ENCODE measurements around the gene SARNP. TPM values are rescaled to one million over a fixed set of nuclear protein-coding genes. Genes with fewer than 3 reads are reported as not detected.
A peak's percentile ranks its signal among the peaks of the same experiment; 100 is the strongest.

The SARNP gene
- total and polyA plus RNA-seq, 8 donors, result 12.3 to 47.9 (median 17.3) TPM

DNA sequence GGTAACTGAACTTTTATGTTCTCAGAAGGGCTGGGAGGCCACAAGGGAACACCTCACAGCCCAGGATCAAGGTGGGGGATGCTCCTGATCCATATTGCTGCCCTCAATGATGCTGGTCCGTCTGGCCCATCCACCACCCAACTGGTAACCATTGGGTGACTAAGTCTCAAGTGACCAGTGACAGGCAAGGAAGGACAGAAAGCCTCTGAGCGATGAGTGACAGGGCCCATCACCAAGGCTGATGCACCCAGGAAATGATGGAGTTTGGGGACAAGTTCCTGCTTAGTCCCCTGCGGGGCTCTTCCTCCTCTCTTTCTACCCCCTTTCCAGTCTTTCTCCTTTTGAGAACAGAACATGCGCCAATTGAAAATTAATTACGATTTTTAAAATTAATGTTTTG, 27.8 kb upstream of the SARNP start:
- ATAC-seq (no peak), DNase-seq (no peak), FAIRE-seq (no peak)
- TF ChIP-seq, protein P1, sequence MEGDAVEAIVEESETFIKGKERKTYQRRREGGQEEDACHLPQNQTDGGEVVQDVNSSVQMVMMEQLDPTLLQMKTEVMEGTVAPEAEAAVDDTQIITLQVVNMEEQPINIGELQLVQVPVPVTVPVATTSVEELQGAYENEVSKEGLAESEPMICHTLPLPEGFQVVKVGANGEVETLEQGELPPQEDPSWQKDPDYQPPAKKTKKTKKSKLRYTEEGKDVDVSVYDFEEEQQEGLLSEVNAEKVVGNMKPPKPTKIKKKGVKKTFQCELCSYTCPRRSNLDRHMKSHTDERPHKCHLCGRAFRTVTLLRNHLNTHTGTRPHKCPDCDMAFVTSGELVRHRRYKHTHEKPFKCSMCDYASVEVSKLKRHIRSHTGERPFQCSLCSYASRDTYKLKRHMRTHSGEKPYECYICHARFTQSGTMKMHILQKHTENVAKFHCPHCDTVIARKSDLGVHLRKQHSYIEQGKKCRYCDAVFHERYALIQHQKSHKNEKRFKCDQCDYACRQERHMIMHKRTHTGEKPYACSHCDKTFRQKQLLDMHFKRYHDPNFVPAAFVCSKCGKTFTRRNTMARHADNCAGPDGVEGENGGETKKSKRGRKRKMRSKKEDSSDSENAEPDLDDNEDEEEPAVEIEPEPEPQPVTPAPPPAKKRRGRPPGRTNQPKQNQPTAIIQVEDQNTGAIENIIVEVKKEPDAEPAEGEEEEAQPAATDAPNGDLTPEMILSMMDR (IDR thresholded peaks at IDR 0.05), result no peak
- 69 to 84% methylated on average over 5 of the region's 5 CpGs for WGBS, 2 donors
- H3K27ac ChIP-seq, result no peak overlapping the region
- no peak overlapping the region for H3K4me3 ChIP-seq
- intact Hi-C loops (cut with DNase I), result no loop called here
- H3K9me3 ChIP-seq, result no peaks in the 10 kb centered on the region
- no peaks in the 10 kb centered on the region for H3K27me3 ChIP-seq
- no peaks in the 10 kb centered on the region for H3K4me1 ChIP-seq
- H3K36me3 ChIP-seq, result no peaks in the 10 kb centered on the region

DNA sequence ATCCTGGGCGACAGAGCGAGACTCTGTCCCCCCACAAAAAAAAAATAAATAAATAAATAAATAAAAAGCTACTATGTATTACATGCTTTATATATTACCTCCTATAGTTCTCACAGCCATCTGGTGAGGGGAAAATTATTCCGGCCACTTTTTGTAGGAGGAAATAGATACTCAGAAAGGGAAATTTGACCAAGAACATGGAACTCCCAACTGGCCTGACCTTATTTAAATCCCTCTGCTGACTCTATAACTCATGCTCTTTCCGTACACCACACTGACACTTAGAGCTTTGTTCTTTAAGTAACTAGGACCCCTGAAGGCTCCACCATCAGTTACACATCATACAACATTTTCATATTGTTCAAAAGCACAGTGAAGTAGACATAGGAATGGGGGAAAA, 27.4 kb upstream of the SARNP start:
- H3K27me3 ChIP-seq, result no peaks in the 10 kb centered on the region
- DNase-seq (no peak), FAIRE-seq (no peak), ATAC-seq (no peak)
- no peaks in the 10 kb centered on the region for H3K4me1 ChIP-seq
- no peaks in the 10 kb centered on the region for H3K36me3 ChIP-seq
- no peaks in the 10 kb centered on the region for H3K9me3 ChIP-seq
- TF ChIP-seq, protein P1 (IDR thresholded peaks at IDR 0.05), result no peak
- intact Hi-C loops (cut with DNase I), result no loop called here
- H3K4me3 ChIP-seq, result no peak overlapping the region
- WGBS, 2 donors, result 82 to 95% methylated on average over 4 of the region's 4 CpGs
- H3K27ac ChIP-seq, result no peak overlapping the region

DNA sequence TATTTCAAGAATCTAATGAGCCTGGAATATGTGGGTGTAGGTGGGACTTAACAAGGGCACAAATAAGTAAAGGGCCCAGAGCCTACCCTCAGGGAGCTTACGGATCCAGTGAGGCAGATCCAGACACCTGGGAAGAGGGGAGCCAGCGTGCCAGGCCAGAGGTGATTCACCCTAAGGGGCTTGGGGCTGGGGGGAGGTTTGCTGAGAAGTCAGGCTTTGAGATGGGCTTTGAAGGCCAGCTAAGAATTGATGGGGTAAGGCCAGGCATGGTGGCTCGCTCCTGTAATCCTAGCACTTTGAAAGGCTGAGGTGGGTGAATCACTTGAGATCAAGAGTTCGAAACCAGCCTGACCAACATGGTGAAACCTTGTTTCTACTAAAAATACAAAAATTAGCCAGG, 25.9 kb upstream of the SARNP start:
- Histone ChIP-seq H3K4me3 (no peak overlapping the region), H3K27me3 (no peaks in the 10 kb centered on the region), H3K36me3 (no peaks in the 10 kb centered on the region), H3K27ac (no peak overlapping the region), H3K4me1 (no peaks in the 10 kb centered on the region), H3K9me3 (no peaks in the 10 kb centered on the region)
- 94% methylated on average over 4 of the region's 4 CpGs for WGBS, 2 donors
- DNase-seq (no peak), FAIRE-seq (no peak), ATAC-seq (no peak)
- intact Hi-C loops (cut with DNase I), result no loop called here
- TF ChIP-seq, protein P1 (IDR thresholded peaks at IDR 0.05), result no peak

DNA sequence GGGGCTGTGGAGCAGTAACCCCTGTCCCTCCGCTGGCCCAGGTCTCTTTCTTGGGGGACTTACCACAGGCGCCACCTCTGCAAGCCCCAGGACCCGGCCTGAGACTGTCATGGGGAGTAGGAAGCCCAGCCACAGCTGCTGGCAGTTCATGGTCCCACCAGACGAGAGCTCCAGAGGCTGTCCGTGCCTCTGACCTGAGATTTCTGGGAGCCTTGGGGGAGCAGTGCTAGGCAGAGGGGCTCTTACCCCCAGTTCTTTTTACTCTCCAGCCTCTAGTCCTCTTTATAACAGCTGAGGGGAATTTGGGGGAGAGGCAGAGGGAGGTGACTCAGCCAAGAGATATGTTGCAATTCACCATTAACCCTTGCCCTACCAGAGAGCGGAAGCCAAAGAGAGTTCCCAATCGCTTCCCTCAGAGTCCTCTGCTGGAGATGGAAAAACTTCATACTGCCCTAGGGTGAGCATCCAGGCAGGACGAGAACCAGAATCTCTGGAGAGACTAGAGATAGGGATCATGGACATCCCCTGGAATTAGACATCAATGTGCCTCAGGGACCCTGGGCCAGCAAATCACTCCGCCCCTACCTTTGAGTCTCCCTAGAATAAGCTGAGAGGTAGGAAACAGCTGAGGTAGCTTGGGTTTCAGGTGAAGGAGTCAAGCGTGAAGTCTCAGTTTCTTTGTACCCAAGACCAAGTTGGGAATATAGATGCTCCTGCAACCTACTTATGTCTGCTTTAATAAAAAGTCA, 25.3 kb upstream of the SARNP start, which contains the start of gene MMP19:
Gene MMP19, minus strand, starts transcription at position 256 of the 749 bp plus-strand sequence. Its CDS starts 106 bp downstream, at position 150.
- Histone ChIP-seq H3K27ac (no peak within 1 kb of the TSS), H3K4me1 (no peaks in the 10 kb centered on the region), H3K27me3 (no peaks in the 10 kb centered on the region), H3K9me3 (no peaks in the 10 kb centered on the region), H3K36me3 (no peaks in the 10 kb centered on the region), H3K4me3 (peak within 1 kb of the TSS in 1 of 4 donors; percentile 12)
- intact Hi-C loops (cut with DNase I), result no loop called here
- TF ChIP-seq, protein P1 (IDR thresholded peaks at IDR 0.05), result no peak
- FAIRE-seq (no peak), ATAC-seq (peak in 3 of 4 donors; percentile 51 to 55 (median 53)), DNase-seq (no peak)
- 62 to 66% methylated on average over 8 to 10 of the region's 10 CpGs for WGBS, 2 donors

Data from pancreas (tissue), 10 donors.